ENCODE results near the gene TEAD1.

Gene TEAD1

DNA sequence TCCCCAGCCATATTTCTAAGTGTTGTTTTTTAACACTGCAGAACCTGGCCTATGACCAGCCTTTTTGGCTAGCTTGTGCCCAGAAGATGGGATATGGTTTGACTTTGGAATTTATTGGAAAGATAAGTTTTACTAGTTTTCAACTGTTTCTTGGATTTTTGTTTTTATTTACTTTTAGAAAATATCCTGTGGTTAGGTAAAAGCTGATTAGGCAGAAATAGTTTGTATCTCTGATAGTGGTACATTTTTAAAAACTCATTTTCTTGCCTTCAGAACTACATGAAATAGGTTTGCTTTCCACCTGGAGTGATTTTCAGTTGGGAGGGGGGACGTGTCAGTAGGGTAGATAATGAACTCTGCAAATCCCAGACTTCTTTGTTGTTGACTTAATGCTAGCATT lies 243.6 kb downstream of the TEAD1 start:
- DNase-seq = no peak

DNA sequence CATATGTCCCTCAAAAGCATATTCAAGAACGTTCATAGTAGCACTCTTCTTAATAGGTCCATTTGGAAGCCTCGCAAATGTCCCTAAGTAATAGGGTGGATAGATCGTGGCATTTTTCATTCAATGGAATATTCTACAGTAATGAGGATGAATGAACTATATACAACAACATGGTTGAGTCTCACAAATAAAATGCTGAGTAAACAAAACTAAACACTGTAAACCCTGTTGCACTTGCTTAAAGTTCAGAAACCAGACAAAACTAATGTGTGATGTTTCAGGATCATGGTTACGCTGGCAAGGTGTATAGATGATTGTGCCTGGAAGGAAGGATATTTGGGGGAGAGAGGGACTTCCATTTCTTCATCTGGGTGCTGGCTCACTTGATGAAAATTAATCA lies 244.4 kb downstream of the TEAD1 start:
- no peak for DNase-seq

DNA sequence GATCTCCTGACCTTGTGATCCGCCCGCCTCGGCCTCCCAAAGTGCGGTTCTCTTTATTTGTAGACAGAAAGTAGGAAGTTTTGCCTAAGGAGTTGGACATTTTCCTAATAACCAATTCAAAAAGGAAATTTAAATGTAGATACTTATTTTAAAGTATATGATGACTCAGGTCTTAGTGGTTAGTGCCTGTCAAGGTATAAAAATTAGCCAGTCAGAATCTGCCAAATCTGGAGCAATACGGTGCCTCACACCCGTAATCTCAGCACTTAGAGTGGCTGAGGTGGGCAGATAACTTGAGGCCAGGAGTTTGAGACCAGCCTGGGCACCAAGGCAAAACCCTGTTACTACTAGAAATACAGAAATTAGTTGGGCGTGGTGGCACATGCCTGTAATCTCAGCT lies 248.2 kb downstream of the TEAD1 start:
- no peak for DNase-seq

DNA sequence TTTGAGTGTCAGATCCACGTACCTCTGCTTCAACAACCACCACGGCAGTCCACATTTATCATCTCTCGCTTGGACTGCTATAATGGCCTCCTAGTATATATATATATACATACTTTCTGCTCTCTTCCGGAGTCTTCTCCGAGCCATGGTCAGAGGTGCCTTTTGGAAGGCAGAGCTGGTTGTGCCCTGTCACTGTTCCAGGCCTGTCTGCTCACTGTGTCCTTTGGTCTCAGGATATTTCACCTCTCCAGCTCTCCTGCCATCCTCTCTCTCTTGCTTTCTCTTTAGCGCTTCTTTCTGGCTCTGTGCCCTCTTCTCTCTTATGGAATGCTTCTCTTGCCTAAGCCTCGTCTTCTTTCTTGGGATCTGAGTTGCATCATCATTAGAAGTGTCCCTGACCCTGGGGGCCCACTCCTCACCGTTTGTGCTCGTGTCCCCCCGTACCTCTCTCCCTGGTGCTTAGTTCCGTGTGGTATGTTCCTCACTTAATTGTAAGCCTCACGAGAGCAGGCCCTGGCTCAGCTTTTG lies 248.8 kb downstream of the TEAD1 start:
- no peak for DNase-seq

DNA sequence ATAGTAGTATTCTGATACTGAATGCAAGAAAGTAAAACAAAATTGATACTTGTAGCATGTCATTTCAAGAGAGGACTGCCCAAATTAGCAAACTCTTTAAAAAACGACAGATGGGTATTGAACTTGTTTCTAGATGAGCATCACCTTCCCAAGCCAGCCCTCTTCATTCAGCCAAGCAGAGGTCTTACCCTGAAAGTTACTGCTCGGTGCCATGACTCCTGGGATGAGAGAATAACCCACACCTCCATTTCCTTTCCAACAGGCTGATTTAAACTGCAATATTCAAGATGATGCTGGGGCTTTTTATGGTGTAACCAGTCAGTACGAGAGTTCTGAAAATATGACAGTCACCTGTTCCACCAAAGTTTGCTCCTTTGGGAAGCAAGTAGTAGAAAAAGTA lies 250.4 kb downstream of the TEAD1 start:
- no peak for DNase-seq

DNA sequence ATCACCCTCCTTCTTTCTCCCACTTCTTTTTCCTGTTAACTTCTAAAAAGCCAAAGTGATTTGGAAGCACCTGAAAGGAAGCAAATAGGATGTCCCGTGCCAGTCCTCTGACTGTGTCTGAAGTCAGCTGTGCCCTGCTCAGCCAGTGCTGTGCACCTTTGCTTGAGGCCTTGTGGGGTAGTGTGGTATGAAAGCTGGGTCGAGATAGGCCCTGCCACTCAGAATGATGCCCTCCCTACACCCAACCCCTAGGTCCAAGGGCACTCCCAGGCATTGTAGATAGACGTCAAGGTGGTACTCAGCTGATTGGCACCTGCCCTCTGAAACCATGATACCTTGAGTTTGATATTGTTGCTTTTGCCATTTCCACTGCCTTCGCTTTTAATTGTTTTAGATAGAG lies 251.3 kb downstream of the TEAD1 start:
- DNase-seq = no peak

DNA sequence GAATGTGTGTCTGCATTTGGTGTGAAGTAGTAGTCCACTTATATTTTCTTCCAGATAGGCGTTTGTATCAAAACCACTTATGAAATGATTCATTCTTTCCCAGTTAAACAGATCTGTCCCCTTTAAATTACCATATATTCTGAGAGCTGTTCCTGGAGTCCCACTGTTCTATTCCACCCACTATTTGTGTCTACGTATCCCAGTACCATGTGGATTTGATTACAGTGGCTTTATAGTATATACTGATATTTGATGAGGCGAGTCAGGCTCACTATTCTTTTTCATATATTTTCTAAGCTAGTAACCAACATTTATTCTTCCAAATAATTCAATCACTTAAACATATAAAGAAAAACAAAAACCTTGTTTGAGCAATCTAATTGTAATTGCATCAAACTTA lies 253.0 kb downstream of the TEAD1 start:
- DNase-seq = no peak

DNA sequence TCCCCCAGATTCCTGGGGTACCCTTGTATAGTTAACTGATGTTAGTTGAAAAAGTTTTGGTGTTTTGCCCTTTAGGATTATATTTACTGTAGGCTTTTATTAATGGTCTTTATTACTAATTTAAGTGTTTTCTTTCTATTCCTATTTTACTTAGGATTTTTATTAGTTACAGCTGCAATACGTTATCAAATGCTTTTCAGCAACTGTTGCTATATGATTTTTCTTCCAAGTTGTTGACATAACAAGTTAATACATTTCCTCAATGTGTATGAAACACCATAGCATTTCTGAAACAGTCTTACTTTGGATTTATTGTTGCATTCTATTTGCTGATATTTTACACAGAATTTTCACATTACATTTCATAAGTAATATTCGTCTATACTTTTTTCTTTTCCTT lies 253.7 kb downstream of the TEAD1 start:
- no peak for DNase-seq

DNA sequence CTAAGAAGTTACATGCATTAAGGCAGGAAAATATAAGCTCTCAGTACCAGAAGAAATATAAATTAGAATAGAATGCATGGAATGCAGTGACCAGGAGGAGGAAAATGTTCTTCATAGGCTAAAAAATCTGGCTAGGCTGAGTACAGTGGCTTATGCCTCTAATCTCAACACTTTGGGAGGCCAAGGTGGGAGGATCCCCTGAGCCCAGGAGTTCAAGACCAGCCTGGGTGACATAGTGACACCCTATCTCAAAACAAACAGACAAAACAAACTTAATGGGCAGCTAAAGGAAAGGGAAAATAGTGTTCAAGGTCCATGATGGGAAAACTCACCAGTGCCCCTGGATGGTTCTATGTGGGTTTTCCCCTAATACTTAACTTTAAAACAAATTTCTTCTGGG lies 256.6 kb downstream of the TEAD1 start:
- no peak for DNase-seq

DNA sequence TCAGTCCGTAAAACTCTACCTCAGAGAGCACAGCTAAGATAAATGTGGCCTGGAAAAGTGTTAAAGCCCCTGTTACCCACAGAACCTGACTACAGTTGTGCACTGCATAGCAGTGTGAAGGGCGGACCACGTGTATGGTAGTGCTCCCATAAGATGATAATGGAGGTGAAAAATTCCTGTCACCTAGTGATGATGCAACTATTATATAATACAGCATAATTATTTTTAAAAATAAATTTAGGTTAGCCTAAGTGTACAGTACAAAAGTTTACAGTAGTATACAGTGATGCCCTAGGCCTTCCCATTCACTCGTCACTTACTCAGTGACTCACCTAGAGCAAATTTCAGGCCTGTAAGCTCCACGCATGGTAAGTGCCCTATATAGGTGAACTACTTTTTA lies 258.3 kb downstream of the TEAD1 start:
- DNase-seq = no peak

DNA sequence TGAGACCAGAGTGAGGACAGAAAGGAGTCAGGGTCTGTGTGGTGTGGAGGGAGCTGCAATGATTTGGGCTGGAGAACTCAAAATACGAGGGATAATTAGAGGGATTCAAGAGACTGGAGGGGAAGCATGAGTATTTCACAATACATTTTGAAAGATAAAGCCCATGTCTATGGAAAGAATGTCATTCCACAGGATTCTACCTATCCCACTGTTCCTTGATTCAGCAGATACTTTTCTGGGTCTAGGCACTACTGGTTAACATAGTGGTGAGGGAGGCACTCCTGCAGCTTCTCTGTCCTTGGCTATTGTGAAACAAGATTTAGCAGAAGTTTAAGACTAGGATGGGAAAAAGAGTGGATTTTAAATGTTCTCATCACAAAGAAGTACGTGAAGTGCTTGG lies 262.0 kb downstream of the TEAD1 start:
- no peak for DNase-seq

DNA sequence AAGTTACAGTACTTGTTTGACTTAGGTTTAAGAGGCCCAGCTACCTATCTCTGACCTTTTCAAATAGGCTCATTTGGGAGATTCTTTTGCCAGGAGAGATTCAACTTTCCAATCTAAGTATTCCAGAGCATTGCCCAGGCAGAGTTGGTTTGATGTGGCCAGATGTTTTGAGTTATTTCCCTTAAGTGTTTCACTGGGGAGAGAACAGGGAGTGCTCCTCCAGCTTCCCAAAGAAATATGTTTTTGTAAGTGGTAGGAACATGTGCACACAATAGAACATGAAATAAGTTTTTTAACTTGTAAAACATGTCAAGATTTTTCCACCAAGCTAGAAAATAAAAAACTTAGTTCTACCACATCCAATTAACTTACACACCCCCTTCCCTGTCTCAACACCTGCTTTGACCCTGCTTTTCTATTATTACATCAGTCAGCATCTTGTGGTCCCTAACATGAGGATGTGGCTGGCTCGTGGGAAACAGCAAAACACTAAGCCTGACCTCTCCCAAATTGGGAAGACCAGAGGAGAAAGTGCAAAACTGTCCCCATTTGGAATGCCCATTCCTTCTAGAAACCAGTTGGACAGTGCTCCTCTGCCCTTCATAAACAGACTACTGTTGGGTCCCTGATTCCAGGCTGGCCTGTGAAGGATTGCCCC lies 264.5 kb downstream of the TEAD1 start:
- DNase-seq = no peak

DNA sequence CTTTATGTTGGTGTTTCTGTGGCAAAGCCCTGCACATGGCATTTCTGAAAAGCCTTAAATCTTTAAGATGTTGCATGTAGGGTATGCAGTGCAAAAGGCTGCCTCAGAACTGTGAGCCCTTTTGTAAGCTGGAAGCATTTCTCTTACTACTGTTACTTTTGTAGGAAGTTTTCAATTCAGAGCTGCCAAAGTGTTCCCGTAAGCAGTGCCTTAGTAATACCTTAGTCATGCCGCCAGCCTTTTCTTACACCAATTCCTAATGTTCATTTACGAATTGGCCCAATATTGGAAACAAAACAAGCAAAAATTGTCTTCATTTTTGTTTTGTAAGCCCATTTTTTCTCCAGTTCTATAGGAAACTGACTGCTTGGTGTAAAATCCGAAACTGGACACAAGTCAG lies 267.4 kb downstream of the TEAD1 start:
- DNase-seq = no peak

DNA sequence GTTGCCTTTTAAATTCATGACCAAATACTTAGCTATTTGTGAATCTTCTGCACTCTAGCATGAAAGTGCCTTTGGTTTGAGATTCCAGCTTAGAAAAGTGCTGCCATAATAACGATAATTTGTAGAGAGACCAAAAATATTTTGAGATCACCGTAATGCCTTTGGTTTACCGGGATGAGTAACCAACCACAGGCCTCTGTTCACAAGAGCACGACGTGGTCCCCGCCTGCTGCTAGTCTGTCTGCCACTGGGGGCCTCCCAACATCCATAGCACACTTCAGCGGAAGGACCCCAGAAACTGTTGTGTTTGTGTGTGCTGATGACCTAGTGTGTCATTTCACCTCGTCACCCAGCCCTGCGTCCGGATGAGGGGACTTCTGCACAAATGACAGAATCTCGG lies 267.9 kb downstream of the TEAD1 start:
- DNase-seq = no peak

DNA sequence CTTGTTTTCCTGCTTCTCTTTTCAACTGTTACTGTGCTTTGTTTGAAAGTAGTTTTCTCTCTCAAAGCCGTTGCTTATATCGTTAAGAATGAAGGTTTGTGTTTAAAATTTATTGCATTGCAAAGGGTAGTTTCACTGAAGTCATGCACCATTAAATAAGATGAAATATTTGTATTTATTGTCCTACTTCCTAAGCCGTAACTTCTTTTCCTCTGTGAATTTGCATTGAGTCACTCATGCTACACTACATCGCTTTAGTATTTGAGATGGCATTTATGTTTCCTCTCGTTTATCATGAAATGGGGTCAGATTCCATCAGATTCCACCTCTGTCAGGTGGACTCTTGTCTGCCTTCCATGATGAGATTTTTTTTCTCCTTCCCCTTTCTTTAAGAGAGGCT lies 269.1 kb downstream of the TEAD1 start:
- no peak for DNase-seq

DNA sequence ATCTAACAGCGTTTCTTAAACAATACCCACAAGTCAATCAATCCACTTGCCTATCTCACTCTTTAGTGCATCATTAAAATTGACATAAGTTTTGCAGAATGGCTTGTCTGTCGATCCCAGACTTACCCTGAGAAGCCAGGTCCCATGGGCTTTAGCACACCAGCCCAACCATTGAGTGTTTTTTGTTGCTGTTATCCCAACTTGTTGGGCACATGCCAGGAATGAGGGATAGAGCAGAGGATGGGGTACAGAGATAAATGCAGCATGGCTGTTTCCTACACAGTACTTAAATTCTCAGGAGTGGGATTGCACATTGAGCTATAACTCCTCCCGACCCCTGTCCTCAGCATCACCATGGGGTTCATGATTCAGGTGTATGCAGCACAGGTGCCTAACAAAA lies 270.7 kb downstream of the TEAD1 start:
- peak; percentile 1 for DNase-seq

DNA sequence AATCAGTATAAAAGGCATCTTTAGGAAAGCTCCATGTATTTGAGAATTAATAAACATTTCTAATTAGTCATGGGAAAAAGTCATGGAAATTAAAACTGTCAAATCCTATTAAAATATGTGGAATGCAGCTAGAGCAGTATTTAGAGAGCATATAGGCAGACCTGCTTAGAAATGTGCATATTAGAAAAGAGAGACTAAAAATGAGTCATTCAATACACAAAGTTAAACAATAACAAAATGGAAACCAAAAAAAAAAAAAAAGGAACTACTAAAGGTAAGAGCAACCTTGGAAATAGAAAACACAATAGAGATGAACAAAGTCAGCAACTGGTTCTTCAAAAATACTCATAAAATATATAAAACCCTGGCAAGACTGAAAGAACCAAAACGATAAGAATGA lies 275.2 kb downstream of the TEAD1 start:
- no peak for DNase-seq

DNA sequence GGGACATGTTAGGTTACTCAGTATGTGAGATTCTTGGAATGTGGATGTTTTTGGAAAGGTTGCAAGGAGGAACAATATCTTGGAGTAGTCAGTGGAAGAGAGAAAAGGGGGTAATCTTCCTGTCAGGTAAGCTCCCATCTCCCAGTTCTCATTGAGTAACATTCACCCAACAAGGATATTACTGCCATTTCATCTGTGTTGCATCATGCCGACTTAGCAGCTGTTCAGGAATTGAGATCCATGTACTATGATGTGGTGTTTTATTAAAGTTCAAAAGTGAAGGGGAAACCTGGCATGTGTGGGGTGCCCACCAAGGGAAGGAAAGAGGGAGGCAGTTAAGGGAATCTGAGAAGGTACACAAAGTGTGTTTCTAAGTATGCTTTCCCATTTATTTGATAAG lies 276.4 kb downstream of the TEAD1 start:
- DNase-seq = peak; percentile 10

DNA sequence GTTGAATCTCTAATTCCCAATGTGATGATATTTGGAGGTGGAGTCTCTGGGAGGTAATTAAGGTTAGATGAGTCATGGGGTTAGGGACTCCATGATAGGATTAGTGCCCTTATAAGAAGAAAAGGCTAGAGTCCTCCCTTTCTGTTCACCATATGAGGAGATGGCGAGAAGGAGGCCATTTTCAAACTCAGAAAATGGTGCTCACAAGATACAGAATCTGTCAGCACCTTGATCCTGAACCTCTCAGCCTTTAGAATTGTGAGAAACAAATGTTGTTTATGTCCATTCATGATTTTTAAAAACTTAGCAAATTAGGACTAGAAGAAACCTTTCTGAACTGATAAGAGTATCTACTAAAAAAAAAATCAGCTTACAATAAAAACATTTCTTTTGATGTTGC lies 277.2 kb downstream of the TEAD1 start:
- no peak for DNase-seq

DNA sequence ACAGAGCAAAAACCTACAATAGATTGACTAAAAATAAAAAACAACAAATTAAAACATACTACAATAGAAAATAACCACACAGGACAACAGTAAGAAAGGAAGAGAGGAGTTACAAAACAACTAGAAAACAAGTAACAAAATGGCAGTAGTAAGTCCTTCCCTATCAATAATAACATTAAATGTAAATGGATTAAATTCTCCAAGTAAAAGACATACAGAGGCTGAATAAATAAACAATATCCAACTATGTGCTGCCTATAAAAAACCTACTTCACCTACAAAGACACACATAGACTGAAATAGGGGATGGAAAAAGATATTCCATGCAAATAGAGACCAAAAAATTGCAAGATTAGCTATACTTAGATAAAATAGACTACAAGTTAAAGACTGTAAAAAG lies 277.9 kb downstream of the TEAD1 start:
- no peak for DNase-seq

DNA sequence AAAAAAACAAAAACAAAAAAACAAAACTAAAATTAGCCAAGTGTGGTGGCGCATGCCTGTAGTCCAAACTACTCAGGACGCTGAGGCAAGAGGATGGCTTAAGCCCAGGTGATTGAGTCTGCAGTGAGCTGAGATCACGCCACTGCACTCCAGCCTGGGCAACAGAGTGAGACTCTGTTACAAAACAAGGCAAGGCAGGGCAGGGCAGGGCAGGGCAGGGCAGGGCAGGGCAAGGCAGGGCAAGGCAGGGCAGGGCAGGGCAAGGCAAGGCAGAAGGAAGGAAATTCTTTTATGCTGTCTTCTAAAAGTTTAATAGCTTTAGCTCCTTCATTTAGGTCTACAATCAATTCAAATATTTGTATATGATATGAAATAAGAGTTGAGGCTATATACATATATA lies 284.8 kb downstream of the TEAD1 start:
- no peak for DNase-seq

DNA sequence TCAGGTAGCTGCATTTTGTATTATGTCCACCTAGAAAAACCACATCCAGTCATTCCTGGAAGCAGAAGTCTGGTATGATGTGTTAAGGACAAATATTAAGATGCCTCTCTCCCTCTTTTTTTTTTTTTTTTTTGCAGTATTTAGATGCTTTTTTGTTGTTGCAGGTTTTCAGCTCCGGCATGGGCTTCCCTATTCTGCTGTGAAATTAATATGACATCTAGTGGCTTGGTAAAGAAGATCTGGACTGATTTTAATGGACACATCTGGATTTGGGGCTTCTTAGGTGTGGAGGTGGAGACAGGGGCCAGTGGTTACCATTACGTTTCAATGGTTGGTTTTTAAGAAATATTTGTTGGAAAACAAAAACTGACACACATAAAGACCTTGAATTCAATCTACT lies 287.4 kb downstream of the TEAD1 start:
- DNase-seq = no peak

DNA sequence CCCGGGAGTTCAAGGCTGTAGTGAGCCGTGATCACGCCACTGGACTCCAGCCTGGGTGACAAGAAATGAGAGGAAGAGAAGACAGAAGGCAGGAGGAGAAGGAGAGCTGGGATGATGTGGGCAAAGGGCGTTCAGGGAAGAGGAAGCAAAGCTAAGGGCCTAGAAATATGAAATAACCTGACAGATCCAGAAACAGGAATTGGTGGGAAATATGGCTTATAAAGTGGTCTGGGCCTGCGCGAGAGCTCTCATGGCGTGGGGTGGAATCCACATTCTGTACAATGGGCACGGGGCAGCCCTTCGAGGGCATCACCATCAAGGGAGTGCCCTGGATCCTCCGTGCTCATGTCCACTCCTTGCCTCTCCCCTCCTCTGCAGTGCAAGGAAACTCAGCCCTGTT lies 288.1 kb downstream of the TEAD1 start:
- DNase-seq = no peak

DNA sequence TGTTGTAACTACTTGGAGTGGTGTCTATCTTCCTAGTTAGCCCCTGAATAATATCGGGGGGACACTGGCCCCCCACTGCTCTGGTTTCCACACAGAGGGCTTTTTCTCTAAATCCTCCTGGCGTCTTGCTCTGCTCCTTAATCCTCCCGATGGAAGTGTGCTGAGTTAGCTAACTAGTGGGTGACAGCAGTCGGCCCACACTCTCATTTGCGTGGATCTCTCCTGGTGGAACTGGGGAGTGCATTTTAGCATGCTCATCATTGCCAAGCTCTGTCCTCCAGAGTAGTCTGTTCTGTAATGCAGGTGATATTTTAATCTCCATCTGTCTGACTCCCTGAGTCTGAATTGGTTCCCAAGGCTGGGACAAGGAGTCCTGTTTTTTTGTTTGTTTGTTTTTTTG lies 288.8 kb downstream of the TEAD1 start:
- DNase-seq = no peak

DNA sequence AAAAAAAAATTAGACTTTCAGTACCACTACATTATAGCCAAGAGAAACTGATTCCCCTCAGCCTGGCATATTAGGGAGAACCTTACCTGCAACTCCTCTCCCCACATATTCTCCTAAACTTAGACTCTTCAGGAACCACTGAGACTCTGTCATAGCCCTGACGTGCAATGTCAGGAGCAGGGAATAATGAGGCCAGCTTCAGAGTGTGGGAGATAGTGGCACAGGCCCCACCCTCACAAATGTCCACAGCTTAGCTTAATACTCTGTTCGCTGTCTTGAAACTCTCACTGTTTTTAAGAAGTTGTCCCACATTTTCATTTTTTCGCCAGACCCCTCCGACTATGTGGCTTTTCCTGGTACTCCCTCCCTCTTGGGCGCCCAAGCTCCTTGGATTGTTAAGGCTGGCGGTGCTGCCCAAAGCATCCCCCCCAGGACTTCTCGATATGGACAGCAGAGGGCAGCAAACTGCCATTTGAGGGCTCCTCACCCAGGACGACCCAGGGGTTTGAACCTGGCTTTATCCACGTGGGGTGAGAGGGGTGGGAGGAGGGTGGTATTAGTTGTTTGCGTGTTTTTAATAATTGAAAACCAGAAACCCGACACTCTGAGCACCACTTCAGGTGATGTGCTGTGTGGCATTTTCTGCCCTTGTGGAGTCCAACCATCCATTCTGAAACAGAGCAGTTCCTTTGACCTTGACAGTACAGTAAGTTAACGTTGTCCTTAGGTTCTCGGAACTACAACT lies 289.7 kb downstream of the TEAD1 start:
- peak; percentile 11 for DNase-seq
